Measurements from ENCODE around the gene BMP10.
"Not testable (repeated sequence)": the region's sequence is repeated elsewhere in the genome, so short reads cannot be mapped to it uniquely, and the experiment has no call there.

Gene BMP10

GRCh38 chr2:68871159-68871764, at the start of gene BMP10:
TSS of gene BMP10 (minus strand) at chr2:68871397. CDS start at chr2:68871358, 39 bp downstream.
- no peak for DNase-seq (ENCODE audit: low read depth in 2 of 2)

GRCh38 chr2:68920481-68921170, 49.4 kb upstream of the BMP10 start:
- DNase-seq (ENCODE audit: low read depth in 2 of 2): no peak

- no peak for DNase-seq (ENCODE audit: low read depth in 2 of 2)
Measured at GRCh38 chr2:68918497-68918896, 47.3 kb upstream of the BMP10 start.

- no peak for DNase-seq (ENCODE audit: low read depth in 2 of 2)
Measured at GRCh38 chr2:68917034-68917718, 46.0 kb upstream of the BMP10 start.

GRCh38 chr2:68916226-68916625, 45.0 kb upstream of the BMP10 start:
- no peak for DNase-seq (ENCODE audit: low read depth in 2 of 2)

- no peak for DNase-seq (ENCODE audit: low read depth in 2 of 2)
Measured at GRCh38 chr2:68915393-68915792, 44.2 kb upstream of the BMP10 start.

GRCh38 chr2:68913359-68913758, 42.2 kb upstream of the BMP10 start:
- DNase-seq (ENCODE audit: low read depth in 2 of 2): no peak

- no peak for DNase-seq (ENCODE audit: low read depth in 2 of 2)
Measured at GRCh38 chr2:68912732-68913131, 41.5 kb upstream of the BMP10 start.

- DNase-seq (ENCODE audit: low read depth in 2 of 2): no peak
Measured at GRCh38 chr2:68912111-68912510, 40.9 kb upstream of the BMP10 start.

- no peak for DNase-seq (ENCODE audit: low read depth in 2 of 2)
Measured at GRCh38 chr2:68911709-68912108, 40.5 kb upstream of the BMP10 start.

GRCh38 chr2:68911246-68911645, 40.0 kb upstream of the BMP10 start:
- no peak for DNase-seq (ENCODE audit: low read depth in 2 of 2)

- peak; percentile 66 to 71 for DNase-seq (ENCODE audit: low read depth in 2 of 2)
Measured at GRCh38 chr2:68909793-68910674, 38.8 kb upstream of the BMP10 start.

- DNase-seq (ENCODE audit: low read depth in 2 of 2): peak; percentile 60 to 76
Measured at GRCh38 chr2:68908392-68908970, 37.3 kb upstream of the BMP10 start.

- DNase-seq (ENCODE audit: low read depth in 2 of 2): no peak
Measured at GRCh38 chr2:68907920-68908253, 36.7 kb upstream of the BMP10 start.

GRCh38 chr2:68907232-68907919, 36.2 kb upstream of the BMP10 start:
- DNase-seq (ENCODE audit: low read depth in 2 of 2): no peak

GRCh38 chr2:68906716-68907115, 35.5 kb upstream of the BMP10 start:
- DNase-seq (ENCODE audit: low read depth in 2 of 2): no peak

GRCh38 chr2:68905116-68905515, 33.9 kb upstream of the BMP10 start:
- no peak for DNase-seq (ENCODE audit: low read depth in 2 of 2)

- no peak for DNase-seq (ENCODE audit: low read depth in 2 of 2)
Measured at GRCh38 chr2:68901561-68901960, 30.4 kb upstream of the BMP10 start.

GRCh38 chr2:68901199-68901514, 30.0 kb upstream of the BMP10 start:
- DNase-seq (ENCODE audit: low read depth in 2 of 2): no peak

- DNase-seq (ENCODE audit: low read depth in 2 of 2): no peak
Measured at GRCh38 chr2:68900496-68901198, 29.4 kb upstream of the BMP10 start.

GRCh38 chr2:68895981-68896380, 24.8 kb upstream of the BMP10 start:
- not testable (repeated sequence) for DNase-seq (ENCODE audit: low read depth in 2 of 2)
